GM23338 (cell line): ENCODE data around the gene SDE2. TPM values are rescaled to one million over a fixed set of nuclear protein-coding genes. Genes with fewer than 3 reads are reported as not detected.

Experiments used
- ATAC-seq: fragments of 200-7000 bp; cut with Tn5 transposase; 3 replicates; pipeline ENCODE4 v1.9.1; 2020
- DNase-seq: peaks from one replicate; pipeline ENCODE4 v3.0.0-alpha.2; 2015; ENCODE audit warnings: low spot score
- H2AFZ ChIP-seq: fragments of 200-600 bp; sonication (generic); 2 replicates; pipeline ENCODE4 v1.8.0; 2016; ENCODE audit warnings: antibody characterized with exemption, mild to moderate bottlenecking, moderate library complexity
- H3F3A ChIP-seq: fragments of 200-600 bp; sonication (generic); replicated peaks from 2 replicates; pipeline ENCODE4 v1.8.0; 2017; ENCODE audit warnings: antibody characterized with exemption, mixed run types, low read depth
- H3K27ac ChIP-seq: fragments of 200-600 bp; sonication (generic); 2 replicates; pipeline ENCODE4 v1.6.1; 2016; ENCODE audit warnings: low read depth
- H3K27me3 ChIP-seq: fragments of 200-600 bp; sonication (generic); 2 replicates; pipeline ENCODE4 v1.8.0; 2016; ENCODE audit warnings: mild to moderate bottlenecking, mixed run types, moderate library complexity; ENCODE audit not compliant: insufficient read depth
- H3K36me3 ChIP-seq: fragments of 200-600 bp; sonication (generic); 2 replicates; pipeline ENCODE4 v1.8.0; 2016; ENCODE audit warnings: mild to moderate bottlenecking; ENCODE audit not compliant: insufficient read depth
- H3K4me1 ChIP-seq: fragments of 200-600 bp; sonication (generic); 2 replicates; pipeline ENCODE4 v1.8.0; 2016; ENCODE audit warnings: mild to moderate bottlenecking, moderate library complexity; ENCODE audit not compliant: insufficient read depth
- H3K4me2 ChIP-seq: fragments of 200-600 bp; sonication (generic); 2 replicates; pipeline ENCODE4 v1.7.1; 2017; ENCODE audit warnings: mixed run types
- H3K4me3 ChIP-seq: fragments of 200-600 bp; sonication (generic); 2 replicates; pipeline ENCODE4 v1.6.1; 2016; ENCODE audit warnings: mixed run types
- H3K79me2 ChIP-seq: fragments of 200-600 bp; sonication (generic); replicated peaks from 2 replicates; pipeline ENCODE4 v1.8.0; 2017; ENCODE audit warnings: mild to moderate bottlenecking; ENCODE audit not compliant: insufficient read depth
- H3K9me2 ChIP-seq: fragments of 200-600 bp; sonication (generic); 2 replicates; pipeline ENCODE4 v1.8.0; 2017; ENCODE audit not compliant: insufficient read depth
- H4K20me1 ChIP-seq: fragments of 200-600 bp; sonication (generic); replicated peaks from 2 replicates; pipeline ENCODE4 v1.8.0; 2017; ENCODE audit warnings: mild to moderate bottlenecking; ENCODE audit not compliant: insufficient read depth
- H3K27ac Mint-ChIP-seq: 2 replicates; pipeline ENCODE4 v1.8.0; 2020; ENCODE audit warnings: inconsistent platforms, mild to moderate bottlenecking, moderate library complexity, mixed read lengths
- H3K27me3 Mint-ChIP-seq: 3 replicates; pipeline ENCODE4 v1.8.0; 2022; ENCODE audit warnings: low read depth, mild to moderate bottlenecking, moderate library complexity, mixed read lengths, inconsistent platforms; ENCODE audit not compliant: insufficient read depth, poor library complexity
- H3K36me3 Mint-ChIP-seq: 3 replicates; pipeline ENCODE4 v1.8.0; 2021; ENCODE audit warnings: low read depth, mild to moderate bottlenecking, inconsistent platforms, moderate library complexity, mixed read lengths
- H3K4me1 Mint-ChIP-seq: 3 replicates; pipeline ENCODE4 v1.8.0; 2020; ENCODE audit warnings: mild to moderate bottlenecking, inconsistent platforms, mixed read lengths
- H3K4me3 Mint-ChIP-seq: 3 replicates; pipeline ENCODE4 v1.8.0; 2021; ENCODE audit warnings: moderate library complexity, mild to moderate bottlenecking, inconsistent platforms, mixed read lengths
- H3K9me3 Mint-ChIP-seq: 3 replicates; pipeline ENCODE4 v1.8.0; 2020; ENCODE audit warnings: moderate library complexity, mild to moderate bottlenecking, inconsistent platforms, mixed read lengths
- CREB1 ChIP-seq: fragments of 250-450 bp; sonication (Bioruptor Pico); IDR thresholded peaks from 2 replicates; pipeline ENCODE4 v1.5.0; 2020; ENCODE audit warnings: low read depth, mild to moderate bottlenecking, moderate library complexity
- EZH2 ChIP-seq: fragments of 200-600 bp; sonication (generic); IDR thresholded peaks from one replicate; pipeline ENCODE4 v1.8.0; 2017; ENCODE audit warnings: antibody characterized with exemption, mild to moderate bottlenecking, low read depth; ENCODE audit not compliant: unreplicated experiment
- EZH2phosphoT487 ChIP-seq: fragments of 200-600 bp; sonication (generic); IDR thresholded peaks from one replicate; pipeline ENCODE4 v1.8.1; 2018; ENCODE audit warnings: antibody characterized with exemption; ENCODE audit not compliant: unreplicated experiment
- JUNB ChIP-seq: IDR thresholded peaks from one replicate; pipeline ENCODE4 v1.6.1; 2016; ENCODE audit warnings: antibody characterized with exemption; ENCODE audit not compliant: unreplicated experiment
- NANOG ChIP-seq: IDR thresholded peaks from 2 replicates; pipeline ENCODE4 v1.6.1; 2016; ENCODE audit warnings: antibody characterized with exemption, borderline replicate concordance
- POLR2AphosphoS5 ChIP-seq: IDR thresholded peaks from 2 replicates; pipeline ENCODE4 v1.6.1; 2016; ENCODE audit warnings: antibody characterized with exemption, low read depth
- STAT1 ChIP-seq: IDR thresholded peaks from one replicate; pipeline ENCODE4 v1.6.1; 2016; ENCODE audit warnings: antibody characterized with exemption; ENCODE audit not compliant: unreplicated experiment
- ZNF114 ChIP-seq: fragments of 250-450 bp; sonication (Bioruptor Pico); IDR thresholded peaks from 2 replicates; pipeline ENCODE4 v1.5.0; 2020; ENCODE audit warnings: mild to moderate bottlenecking, moderate library complexity
- ZNF331 ChIP-seq: fragments of 250-450 bp; sonication (Bioruptor Pico); IDR thresholded peaks from 2 replicates; pipeline ENCODE4 v1.5.0; 2020; ENCODE audit warnings: low read depth, mild to moderate bottlenecking, moderate library complexity
- polyA plus RNA-seq: library from polyadenylated mRNA; unstranded; fragments of >200 nt; fragmentation: Nextera tagmentation; extraction: Ambion mirVana; gene quantifications from 2 replicates; pipeline ENCODE4 v1.2.1, GENCODE V29; 2016
- total RNA-seq: library from RNA; depleted of rRNA; stranded (reverse); fragments of >200 nt; shearing (Covaris generic); gene quantifications from 2 replicates; pipeline ENCODE4 v1.2.3, GENCODE V29; 2014
- TF ChIP-seq, protein P1 (sequence below): IDR thresholded peaks from one replicate; pipeline ENCODE4 v1.6.1; 2018; ENCODE audit warnings: antibody characterized with exemption; ENCODE audit not compliant: unreplicated experiment
- TF ChIP-seq, protein P2 (sequence below), 2 experiments: fragments of 200-600 bp in 1 of 2; sonication (generic) in 1 of 2; conservative IDR thresholded peaks; 2 replicates each; pipeline versions ENCODE4 v1.5.1 to v1.6.1; 2016 to 2017; ENCODE audit warnings: antibody characterized with exemption in 2 of 2, low read depth in 2 of 2, mild to moderate bottlenecking in 2 of 2, moderate library complexity in 1 of 2
- TF ChIP-seq, protein P3 (sequence below): fragments of 250-450 bp; sonication (Bioruptor Pico); IDR thresholded peaks from 2 replicates; pipeline ENCODE4 v1.5.0; 2020; ENCODE audit warnings: mild to moderate bottlenecking, moderate library complexity
- TF ChIP-seq, protein P4 (sequence below): IDR thresholded peaks from 2 replicates; pipeline ENCODE4 v1.6.1; 2016; ENCODE audit warnings: antibody characterized with exemption

SDE2 gene
- total and polyA plus RNA-seq, 2 experiments from 2014 or later: 10.6 to 26.9 TPM

DNA sequence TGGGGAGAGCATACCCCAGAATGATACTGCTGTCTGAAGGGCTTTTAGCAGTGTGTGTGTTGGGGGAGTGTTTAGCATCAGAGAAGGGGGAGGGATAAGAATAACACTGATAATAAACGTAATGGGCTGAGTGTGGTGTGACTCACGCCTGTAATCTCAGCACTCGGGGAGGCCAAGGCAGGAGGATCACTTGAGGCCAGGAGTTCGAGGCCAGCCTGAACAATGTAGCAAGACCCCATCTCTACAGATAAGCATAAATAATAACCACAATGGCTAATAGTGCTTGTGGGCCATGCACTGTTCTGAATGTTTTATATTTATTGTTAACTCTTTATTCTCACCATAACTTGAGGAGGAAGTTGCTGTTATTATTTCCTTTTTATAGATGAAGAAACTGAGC lies 55.6 kb downstream of the SDE2 start:
- Mint-ChIP-seq H3K27me3 (peaks cover 36% of the 10 kb centered on the region), H3K4me3 (no peak overlapping the region), H3K4me1 (peaks cover 63% of the 10 kb centered on the region), H3K27ac (no peak overlapping the region), H3K9me3 (no peaks in the 10 kb centered on the region), H3K36me3 (no peaks in the 10 kb centered on the region)
- Histone ChIP-seq H3K36me3 (no peaks in the 10 kb centered on the region), H3K4me1 (peaks cover 63% of the 10 kb centered on the region), H3K9me2 (no peaks in the 10 kb centered on the region), H3K27me3 (peaks cover 4% of the 10 kb centered on the region; the same call in 1 of the 2 replicates), H3K79me2 (peaks cover 5% of the 10 kb centered on the region; the same call in 1 of the 2 replicates), H3K4me2 (no peak overlapping the region), H3K4me3 (no peak overlapping the region), H4K20me1 (no peaks in the 10 kb centered on the region), H3K27ac (no peak overlapping the region), H2AFZ (no peak overlapping the region), H3F3A (peaks cover 32% of the 10 kb centered on the region)
- TF ChIP-seq ZNF114 (CRISPR knock-in tag): no peak
- TF ChIP-seq, protein P1, sequence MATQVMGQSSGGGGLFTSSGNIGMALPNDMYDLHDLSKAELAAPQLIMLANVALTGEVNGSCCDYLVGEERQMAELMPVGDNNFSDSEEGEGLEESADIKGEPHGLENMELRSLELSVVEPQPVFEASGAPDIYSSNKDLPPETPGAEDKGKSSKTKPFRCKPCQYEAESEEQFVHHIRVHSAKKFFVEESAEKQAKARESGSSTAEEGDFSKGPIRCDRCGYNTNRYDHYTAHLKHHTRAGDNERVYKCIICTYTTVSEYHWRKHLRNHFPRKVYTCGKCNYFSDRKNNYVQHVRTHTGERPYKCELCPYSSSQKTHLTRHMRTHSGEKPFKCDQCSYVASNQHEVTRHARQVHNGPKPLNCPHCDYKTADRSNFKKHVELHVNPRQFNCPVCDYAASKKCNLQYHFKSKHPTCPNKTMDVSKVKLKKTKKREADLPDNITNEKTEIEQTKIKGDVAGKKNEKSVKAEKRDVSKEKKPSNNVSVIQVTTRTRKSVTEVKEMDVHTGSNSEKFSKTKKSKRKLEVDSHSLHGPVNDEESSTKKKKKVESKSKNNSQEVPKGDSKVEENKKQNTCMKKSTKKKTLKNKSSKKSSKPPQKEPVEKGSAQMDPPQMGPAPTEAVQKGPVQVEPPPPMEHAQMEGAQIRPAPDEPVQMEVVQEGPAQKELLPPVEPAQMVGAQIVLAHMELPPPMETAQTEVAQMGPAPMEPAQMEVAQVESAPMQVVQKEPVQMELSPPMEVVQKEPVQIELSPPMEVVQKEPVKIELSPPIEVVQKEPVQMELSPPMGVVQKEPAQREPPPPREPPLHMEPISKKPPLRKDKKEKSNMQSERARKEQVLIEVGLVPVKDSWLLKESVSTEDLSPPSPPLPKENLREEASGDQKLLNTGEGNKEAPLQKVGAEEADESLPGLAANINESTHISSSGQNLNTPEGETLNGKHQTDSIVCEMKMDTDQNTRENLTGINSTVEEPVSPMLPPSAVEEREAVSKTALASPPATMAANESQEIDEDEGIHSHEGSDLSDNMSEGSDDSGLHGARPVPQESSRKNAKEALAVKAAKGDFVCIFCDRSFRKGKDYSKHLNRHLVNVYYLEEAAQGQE: no peak
- no peak for TF ChIP-seq EZH2phosphoT487
- TF ChIP-seq STAT1: no peak
- TF ChIP-seq, protein P2, sequence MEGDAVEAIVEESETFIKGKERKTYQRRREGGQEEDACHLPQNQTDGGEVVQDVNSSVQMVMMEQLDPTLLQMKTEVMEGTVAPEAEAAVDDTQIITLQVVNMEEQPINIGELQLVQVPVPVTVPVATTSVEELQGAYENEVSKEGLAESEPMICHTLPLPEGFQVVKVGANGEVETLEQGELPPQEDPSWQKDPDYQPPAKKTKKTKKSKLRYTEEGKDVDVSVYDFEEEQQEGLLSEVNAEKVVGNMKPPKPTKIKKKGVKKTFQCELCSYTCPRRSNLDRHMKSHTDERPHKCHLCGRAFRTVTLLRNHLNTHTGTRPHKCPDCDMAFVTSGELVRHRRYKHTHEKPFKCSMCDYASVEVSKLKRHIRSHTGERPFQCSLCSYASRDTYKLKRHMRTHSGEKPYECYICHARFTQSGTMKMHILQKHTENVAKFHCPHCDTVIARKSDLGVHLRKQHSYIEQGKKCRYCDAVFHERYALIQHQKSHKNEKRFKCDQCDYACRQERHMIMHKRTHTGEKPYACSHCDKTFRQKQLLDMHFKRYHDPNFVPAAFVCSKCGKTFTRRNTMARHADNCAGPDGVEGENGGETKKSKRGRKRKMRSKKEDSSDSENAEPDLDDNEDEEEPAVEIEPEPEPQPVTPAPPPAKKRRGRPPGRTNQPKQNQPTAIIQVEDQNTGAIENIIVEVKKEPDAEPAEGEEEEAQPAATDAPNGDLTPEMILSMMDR (conservative IDR thresholded peaks at IDR 0.05; ENCODE audit: low read depth in 2 of 2): no peak
- no peak for TF ChIP-seq ZNF331 (CRISPR knock-in tag)
- TF ChIP-seq, protein P3, sequence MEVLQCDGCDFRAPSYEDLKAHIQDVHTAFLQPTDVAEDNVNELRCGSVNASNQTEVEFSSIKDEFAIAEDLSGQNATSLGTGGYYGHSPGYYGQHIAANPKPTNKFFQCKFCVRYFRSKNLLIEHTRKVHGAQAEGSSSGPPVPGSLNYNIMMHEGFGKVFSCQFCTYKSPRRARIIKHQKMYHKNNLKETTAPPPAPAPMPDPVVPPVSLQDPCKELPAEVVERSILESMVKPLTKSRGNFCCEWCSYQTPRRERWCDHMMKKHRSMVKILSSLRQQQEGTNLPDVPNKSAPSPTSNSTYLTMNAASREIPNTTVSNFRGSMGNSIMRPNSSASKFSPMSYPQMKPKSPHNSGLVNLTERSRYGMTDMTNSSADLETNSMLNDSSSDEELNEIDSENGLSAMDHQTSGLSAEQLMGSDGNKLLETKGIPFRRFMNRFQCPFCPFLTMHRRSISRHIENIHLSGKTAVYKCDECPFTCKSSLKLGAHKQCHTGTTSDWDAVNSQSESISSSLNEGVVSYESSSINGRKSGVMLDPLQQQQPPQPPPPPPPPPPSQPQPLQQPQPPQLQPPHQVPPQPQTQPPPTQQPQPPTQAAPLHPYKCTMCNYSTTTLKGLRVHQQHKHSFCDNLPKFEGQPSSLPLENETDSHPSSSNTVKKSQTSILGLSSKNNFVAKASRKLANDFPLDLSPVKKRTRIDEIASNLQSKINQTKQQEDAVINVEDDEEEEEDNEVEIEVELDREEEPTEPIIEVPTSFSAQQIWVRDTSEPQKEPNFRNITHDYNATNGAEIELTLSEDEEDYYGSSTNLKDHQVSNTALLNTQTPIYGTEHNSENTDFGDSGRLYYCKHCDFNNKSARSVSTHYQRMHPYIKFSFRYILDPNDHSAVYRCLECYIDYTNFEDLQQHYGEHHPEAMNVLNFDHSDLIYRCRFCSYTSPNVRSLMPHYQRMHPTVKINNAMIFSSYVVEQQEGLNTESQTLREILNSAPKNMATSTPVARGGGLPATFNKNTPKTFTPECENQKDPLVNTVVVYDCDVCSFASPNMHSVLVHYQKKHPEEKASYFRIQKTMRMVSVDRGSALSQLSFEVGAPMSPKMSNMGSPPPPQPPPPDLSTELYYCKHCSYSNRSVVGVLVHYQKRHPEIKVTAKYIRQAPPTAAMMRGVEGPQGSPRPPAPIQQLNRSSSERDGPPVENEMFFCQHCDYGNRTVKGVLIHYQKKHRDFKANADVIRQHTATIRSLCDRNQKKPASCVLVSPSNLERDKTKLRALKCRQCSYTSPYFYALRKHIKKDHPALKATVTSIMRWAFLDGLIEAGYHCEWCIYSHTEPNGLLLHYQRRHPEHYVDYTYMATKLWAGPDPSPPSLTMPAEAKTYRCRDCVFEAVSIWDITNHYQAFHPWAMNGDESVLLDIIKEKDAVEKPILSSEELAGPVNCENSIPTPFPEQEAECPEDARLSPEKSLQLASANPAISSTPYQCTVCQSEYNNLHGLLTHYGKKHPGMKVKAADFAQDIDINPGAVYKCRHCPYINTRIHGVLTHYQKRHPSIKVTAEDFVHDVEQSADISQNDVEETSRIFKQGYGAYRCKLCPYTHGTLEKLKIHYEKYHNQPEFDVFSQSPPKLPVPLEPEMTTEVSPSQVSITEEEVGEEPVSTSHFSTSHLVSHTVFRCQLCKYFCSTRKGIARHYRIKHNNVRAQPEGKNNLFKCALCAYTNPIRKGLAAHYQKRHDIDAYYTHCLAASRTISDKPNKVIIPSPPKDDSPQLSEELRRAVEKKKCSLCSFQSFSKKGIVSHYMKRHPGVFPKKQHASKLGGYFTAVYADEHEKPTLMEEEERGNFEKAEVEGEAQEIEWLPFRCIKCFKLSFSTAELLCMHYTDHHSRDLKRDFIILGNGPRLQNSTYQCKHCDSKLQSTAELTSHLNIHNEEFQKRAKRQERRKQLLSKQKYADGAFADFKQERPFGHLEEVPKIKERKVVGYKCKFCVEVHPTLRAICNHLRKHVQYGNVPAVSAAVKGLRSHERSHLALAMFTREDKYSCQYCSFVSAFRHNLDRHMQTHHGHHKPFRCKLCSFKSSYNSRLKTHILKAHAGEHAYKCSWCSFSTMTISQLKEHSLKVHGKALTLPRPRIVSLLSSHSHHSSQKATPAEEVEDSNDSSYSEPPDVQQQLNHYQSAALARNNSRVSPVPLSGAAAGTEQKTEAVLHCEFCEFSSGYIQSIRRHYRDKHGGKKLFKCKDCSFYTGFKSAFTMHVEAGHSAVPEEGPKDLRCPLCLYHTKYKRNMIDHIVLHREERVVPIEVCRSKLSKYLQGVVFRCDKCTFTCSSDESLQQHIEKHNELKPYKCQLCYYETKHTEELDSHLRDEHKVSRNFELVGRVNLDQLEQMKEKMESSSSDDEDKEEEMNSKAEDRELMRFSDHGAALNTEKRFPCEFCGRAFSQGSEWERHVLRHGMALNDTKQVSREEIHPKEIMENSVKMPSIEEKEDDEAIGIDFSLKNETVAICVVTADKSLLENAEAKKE (CRISPR knock-in tag): no peak
- TF ChIP-seq POLR2AphosphoS5: no peak
- no peak for TF ChIP-seq NANOG
- TF ChIP-seq, protein P4, sequence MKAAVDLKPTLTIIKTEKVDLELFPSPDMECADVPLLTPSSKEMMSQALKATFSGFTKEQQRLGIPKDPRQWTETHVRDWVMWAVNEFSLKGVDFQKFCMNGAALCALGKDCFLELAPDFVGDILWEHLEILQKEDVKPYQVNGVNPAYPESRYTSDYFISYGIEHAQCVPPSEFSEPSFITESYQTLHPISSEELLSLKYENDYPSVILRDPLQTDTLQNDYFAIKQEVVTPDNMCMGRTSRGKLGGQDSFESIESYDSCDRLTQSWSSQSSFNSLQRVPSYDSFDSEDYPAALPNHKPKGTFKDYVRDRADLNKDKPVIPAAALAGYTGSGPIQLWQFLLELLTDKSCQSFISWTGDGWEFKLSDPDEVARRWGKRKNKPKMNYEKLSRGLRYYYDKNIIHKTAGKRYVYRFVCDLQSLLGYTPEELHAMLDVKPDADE: no peak
- no peak for TF ChIP-seq JUNB
- TF ChIP-seq CREB1 (CRISPR knock-in tag): no peak
- TF ChIP-seq EZH2: no peak
- no peak for DNase-seq
- no peak for ATAC-seq
